ENCODE data around the gene MAML1.

DNA sequence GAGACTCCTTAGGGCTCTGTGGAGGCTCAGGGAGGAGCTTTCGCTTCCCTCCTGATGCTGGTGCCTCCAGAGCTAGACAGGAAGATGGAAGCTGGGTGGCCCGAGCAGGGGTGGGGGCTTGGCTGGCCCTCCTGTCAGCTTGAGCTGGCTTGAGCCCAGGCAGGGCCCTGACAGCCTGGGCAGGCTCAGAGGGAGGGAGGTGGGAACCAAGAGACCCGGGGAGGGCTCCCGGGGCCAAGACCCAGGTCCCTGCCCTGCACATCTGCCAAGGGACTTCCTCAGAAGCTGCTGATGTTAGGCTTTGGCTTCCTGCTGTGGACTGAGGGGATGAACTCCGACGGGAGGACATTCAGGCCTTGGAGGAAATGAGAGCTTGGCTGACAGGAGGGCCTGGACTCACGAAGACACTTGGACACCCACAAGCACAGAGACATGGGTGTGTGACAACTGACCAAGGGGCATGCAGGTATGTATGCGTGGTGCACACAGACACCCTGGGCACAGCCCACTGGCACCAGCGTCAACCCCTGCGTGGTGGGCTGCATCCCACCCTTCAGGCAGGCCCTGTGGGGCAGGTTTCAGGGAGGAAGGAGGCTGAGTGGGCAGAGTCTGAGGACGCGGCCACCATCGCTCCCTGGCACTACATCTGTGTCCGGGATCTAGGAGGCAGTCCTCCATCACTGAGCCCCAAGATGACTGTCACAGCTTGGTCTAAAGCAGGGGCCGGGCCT is 59.4 kb downstream of the MAML1 start:
- TF ChIP-seq, protein P1, sequence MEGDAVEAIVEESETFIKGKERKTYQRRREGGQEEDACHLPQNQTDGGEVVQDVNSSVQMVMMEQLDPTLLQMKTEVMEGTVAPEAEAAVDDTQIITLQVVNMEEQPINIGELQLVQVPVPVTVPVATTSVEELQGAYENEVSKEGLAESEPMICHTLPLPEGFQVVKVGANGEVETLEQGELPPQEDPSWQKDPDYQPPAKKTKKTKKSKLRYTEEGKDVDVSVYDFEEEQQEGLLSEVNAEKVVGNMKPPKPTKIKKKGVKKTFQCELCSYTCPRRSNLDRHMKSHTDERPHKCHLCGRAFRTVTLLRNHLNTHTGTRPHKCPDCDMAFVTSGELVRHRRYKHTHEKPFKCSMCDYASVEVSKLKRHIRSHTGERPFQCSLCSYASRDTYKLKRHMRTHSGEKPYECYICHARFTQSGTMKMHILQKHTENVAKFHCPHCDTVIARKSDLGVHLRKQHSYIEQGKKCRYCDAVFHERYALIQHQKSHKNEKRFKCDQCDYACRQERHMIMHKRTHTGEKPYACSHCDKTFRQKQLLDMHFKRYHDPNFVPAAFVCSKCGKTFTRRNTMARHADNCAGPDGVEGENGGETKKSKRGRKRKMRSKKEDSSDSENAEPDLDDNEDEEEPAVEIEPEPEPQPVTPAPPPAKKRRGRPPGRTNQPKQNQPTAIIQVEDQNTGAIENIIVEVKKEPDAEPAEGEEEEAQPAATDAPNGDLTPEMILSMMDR (IDR thresholded peaks at IDR 0.05): no peak
- TF ChIP-seq POLR2A (IDR thresholded peaks at IDR 0.05): no peak

All from right lobe of liver (tissue), 4 donors.